Activated CD4-positive, alpha-beta T cell treated with anti-CD3 and anti-CD28 coated beads, Interleukin-2, amount 10 ng/mL, durations not matched to agents 24 days and 14 days (primary cell): ENCODE results near the gene STARD5. TPM values are rescaled to one million over a fixed set of nuclear protein-coding genes. Genes with fewer than 3 reads are reported as not detected.
A peak's percentile ranks its signal among the peaks of the same experiment; 100 is the strongest.

Experiments used
- DNase-seq: peaks from one replicate; pipeline ENCODE4 v3.0.0; 2022
- H3K27ac Mint-ChIP-seq: one replicate; pipeline ENCODE4 v1.8.0; 2022; ENCODE audit warnings: mild to moderate bottlenecking, mixed read lengths
- H3K27me3 Mint-ChIP-seq: one replicate; pipeline ENCODE4 v1.8.0; 2022; ENCODE audit warnings: mixed read lengths
- H3K36me3 Mint-ChIP-seq: one replicate; pipeline ENCODE4 v1.8.0; 2022; ENCODE audit warnings: low read depth, mild to moderate bottlenecking, mixed read lengths
- H3K4me1 Mint-ChIP-seq: one replicate; pipeline ENCODE4 v1.8.0; 2021; ENCODE audit warnings: mixed read lengths
- H3K4me3 Mint-ChIP-seq: one replicate; pipeline ENCODE4 v1.8.0; 2022; ENCODE audit warnings: mild to moderate bottlenecking, moderate library complexity, mixed read lengths
- H3K9me3 Mint-ChIP-seq: one replicate; pipeline ENCODE4 v1.8.0; 2021; ENCODE audit warnings: mixed read lengths
- intact Hi-C: fragments of 100-400 bp; cut with micrococcal nuclease; formaldehyde crosslinking; loops from one replicate; pipeline ENCODE4 v1.15.1; 2023
- total RNA-seq: library from RNA; stranded (reverse); gene quantifications from 2 replicates; pipeline ENCODE4 v1.2.3, GENCODE V29; 2022

The STARD5 gene
- total RNA-seq, 1 donor from 2014 or later = 5.8 TPM

GRCh38 chr15:81265944-81266775 lies 57.8 kb downstream of the STARD5 start:
- intact Hi-C loops = loop anchor here (1.0 to 10.0 kb wide), 5 partner anchors 111 to 809 kb away; partner anchors contain the start of gene MEX3B
- H3K27ac Mint-ChIP-seq = peak overlapping the region; percentile 64
- DNase-seq = peak; percentile 95
- H3K36me3 Mint-ChIP-seq = no peaks in the 10 kb centered on the region
- peaks cover 5% of the 10 kb centered on the region for H3K27me3 Mint-ChIP-seq
- H3K4me3 Mint-ChIP-seq = peak overlapping the region; percentile 64
- H3K4me1 Mint-ChIP-seq = peaks cover 26% of the 10 kb centered on the region
- H3K9me3 Mint-ChIP-seq = no peaks in the 10 kb centered on the region

- H3K4me1 Mint-ChIP-seq = peaks cover 22% of the 10 kb centered on the region
- intact Hi-C loops = loop anchor here (5.0 to 10.0 kb wide), 2 partner anchors 779 to 808 kb away; partner anchors contain the start of gene MEX3B
- peak; percentile 66 for DNase-seq
- H3K27me3 Mint-ChIP-seq = peaks cover 5% of the 10 kb centered on the region
- no peaks in the 10 kb centered on the region for H3K9me3 Mint-ChIP-seq
- H3K27ac Mint-ChIP-seq = peak overlapping the region; percentile 64
- H3K4me3 Mint-ChIP-seq = peak overlapping the region; percentile 64
- H3K36me3 Mint-ChIP-seq = no peaks in the 10 kb centered on the region
These were observed 58.5 kb downstream of the STARD5 start for GRCh38 chr15:81265256-81265943.

- H3K4me3 Mint-ChIP-seq = no peak overlapping the region
- H3K36me3 Mint-ChIP-seq = no peaks in the 10 kb centered on the region
- peaks cover 19% of the 10 kb centered on the region for H3K4me1 Mint-ChIP-seq
- H3K27ac Mint-ChIP-seq = no peak overlapping the region
- DNase-seq = peak; percentile 51
- H3K9me3 Mint-ChIP-seq = no peaks in the 10 kb centered on the region
- H3K27me3 Mint-ChIP-seq = peaks cover 9% of the 10 kb centered on the region
- intact Hi-C loops = loop anchor here (10.0 kb wide), 1 partner anchor 781 kb away; the partner anchor contains the start of gene MEX3B
These were observed 59.7 kb downstream of the STARD5 start for GRCh38 chr15:81264072-81264857.

GRCh38 chr15:81263477-81263876 lies 60.5 kb downstream of the STARD5 start:
- Mint-ChIP-seq H3K9me3 (no peaks in the 10 kb centered on the region), H3K4me3 (no peak overlapping the region), H3K27me3 (peaks cover 11% of the 10 kb centered on the region), H3K36me3 (no peaks in the 10 kb centered on the region), H3K27ac (no peak overlapping the region), H3K4me1 (peaks cover 16% of the 10 kb centered on the region)
- intact Hi-C loops = loop anchor here (10.0 kb wide), 1 partner anchor 781 kb away; the partner anchor contains the start of gene MEX3B
- peak; percentile 53 for DNase-seq

GRCh38 chr15:81261172-81261811 lies 62.6 kb downstream of the STARD5 start:
- no peak overlapping the region for H3K27ac Mint-ChIP-seq
- peak; percentile 45 for DNase-seq
- intact Hi-C loops = loop anchor here (10.0 kb wide), 1 partner anchor 784 kb away; the partner anchor contains the start of gene MEX3B
- peaks cover 20% of the 10 kb centered on the region for H3K27me3 Mint-ChIP-seq
- no peaks in the 10 kb centered on the region for H3K9me3 Mint-ChIP-seq
- H3K4me1 Mint-ChIP-seq = peaks cover 11% of the 10 kb centered on the region
- H3K4me3 Mint-ChIP-seq = no peak overlapping the region
- H3K36me3 Mint-ChIP-seq = no peaks in the 10 kb centered on the region

- Mint-ChIP-seq H3K9me3 (no peaks in the 10 kb centered on the region), H3K36me3 (no peaks in the 10 kb centered on the region), H3K4me1 (peaks cover 2% of the 10 kb centered on the region), H3K27ac (no peak overlapping the region), H3K4me3 (no peak overlapping the region), H3K27me3 (peaks cover 20% of the 10 kb centered on the region)
- peak; percentile 44 for DNase-seq
- intact Hi-C loops = loop anchor here (10.0 kb wide), 1 partner anchor 785 kb away; the partner anchor contains the start of gene MEX3B
These were observed 64.1 kb downstream of the STARD5 start for GRCh38 chr15:81259760-81260298.

Other genes with a start within 250 kb of the STARD5 start
- gene CFAP161, start 189.9 kb downstream of the STARD5 start, total RNA-seq = not detected in 2 replicates
- gene IL16, start 127.3 kb downstream of the STARD5 start, total RNA-seq = 93.2 and 97.2 TPM in 2 replicates
- gene TMC3, start 50.1 kb upstream of the STARD5 start, total RNA-seq = not detected in 2 replicates